Stimulated activated CD4-positive, alpha-beta T cell treated with anti-CD3 and anti-CD28 coated beads, Interleukin-4, amount 100 ng/mL, for 1 hour (primary cell): ENCODE data around the gene COX4I2.

Experiments used
- DNase-seq: peaks from one replicate; pipeline ENCODE4 v3.0.0-alpha.2; 2020

Gene COX4I2

DNA sequence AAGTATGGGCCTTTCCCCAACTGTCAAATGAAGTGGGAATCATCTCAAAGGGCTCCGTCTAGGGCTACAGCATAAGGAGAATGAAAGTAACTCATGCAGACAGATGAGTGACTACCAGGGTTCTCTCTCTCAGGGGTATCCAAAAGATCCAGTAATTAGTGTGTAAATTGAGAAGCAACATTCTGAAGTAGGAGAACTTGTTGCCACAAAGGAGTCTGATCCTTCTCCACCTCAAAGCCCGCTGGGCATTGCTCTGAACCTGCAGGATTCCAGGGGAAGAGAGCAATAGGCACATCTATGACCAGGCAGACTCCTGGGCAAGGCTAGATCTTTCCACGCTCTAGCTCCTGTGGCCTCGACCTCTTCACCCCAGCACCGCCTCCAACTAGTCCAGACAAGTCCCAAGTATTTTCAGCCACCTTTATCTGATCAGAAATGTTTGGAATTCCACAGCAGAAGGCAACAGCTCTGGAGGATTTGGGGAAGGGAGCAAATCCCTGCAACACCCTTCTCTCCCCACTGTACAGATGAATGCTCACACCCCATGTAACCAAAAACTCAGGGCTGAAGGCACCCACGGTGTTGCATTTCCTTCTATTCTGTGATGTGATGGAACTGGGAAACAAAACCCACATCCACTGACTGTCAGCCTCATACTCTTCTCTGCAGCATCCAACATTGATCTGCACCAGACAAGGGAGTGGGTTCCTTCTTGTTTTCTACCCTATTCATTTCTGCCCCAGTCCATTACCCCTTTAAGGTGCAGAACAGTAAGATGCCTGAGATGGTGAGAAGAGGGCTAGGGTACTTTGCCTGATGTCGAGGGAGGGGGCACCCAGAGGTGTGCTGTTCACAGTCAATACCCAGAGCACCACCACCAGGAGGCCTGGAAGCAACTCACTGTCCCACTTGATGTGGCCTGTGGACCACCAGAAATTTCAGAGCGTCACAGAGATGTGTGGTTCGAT is 41.0 kb downstream of the COX4I2 start:
- no peak for DNase-seq

DNA sequence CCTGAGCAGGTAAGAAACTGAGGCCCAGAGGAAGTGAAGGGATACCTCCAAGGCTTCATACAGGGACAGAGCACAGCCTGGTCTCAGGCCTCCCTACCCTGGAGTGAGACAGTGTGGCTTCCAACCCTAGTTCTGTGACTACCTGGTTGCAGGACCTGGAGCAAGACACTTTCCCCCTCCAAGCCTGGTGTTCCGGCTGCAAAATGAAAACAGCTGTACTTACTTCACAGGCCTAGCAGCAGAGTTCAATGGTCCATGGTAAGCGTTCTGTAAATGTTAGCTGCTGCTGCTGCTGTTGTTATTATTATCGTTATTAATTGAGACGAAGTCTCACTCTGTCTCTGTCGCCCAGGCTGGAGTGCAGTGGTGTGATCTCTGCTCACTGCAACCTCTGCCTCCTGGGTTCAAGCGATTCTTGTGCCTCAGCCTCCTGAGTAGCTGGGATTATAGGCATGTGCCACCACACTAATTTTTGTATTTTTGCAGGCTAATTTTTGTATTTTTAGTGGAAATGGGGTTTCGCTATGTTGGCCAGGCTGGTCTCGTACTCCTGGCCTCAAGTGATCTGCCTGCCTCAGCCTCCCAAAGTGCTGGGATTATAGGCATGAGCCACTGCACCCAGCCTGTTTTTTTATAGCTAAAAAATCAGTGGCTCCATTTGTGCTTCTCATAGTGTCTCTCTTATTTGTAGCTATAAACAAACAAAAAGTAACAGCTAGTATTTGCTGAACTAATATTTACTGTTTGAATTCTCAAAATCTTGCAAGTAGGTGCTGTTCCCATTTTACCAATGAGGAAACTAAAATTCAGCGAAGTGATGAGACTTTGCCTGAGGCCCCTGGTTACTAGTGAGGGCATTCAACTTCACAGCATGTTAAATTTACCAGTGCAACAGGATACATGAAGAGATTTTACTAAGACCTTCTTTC is 41.9 kb downstream of the COX4I2 start:
- no peak for DNase-seq

DNA sequence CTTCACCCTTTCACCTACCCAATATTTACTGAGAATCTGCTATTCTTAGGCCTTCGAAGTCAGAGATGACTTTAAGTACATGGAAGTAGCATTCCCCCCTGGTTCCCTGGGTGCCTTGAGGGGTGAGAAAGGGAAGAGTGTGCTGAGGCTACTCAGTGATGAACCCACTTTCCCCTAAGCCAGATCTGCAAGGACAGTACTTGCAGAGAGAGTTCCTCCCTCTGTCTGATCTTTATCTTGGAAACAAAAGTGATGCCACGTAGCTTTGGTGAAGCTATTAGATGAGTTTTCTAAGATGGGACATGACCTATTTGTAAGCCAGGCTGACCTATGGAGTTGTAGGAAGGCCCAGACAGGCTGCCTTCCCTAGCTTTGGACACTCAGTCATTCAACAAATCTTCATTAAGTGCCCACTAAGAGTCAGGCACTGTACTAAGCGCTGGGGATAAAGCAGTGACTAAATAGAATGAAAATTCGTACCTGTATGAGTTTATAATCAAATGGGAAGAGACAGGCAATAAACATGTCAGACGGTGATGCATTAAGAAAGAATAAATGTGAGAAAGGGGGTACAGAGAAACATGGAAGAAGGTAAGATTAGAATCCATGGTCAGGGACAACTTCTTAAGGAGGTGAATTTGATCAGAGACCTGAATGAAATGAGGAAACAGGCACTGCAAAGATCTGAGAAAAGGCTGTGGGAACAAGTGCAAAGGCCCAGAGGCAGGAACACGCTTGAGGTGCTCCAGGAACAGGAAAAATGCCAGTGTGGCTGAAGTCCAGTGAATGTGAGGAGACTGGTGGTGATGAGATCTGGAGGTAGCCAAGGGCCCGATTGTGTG is 42.8 kb downstream of the COX4I2 start:
- no peak for DNase-seq

DNA sequence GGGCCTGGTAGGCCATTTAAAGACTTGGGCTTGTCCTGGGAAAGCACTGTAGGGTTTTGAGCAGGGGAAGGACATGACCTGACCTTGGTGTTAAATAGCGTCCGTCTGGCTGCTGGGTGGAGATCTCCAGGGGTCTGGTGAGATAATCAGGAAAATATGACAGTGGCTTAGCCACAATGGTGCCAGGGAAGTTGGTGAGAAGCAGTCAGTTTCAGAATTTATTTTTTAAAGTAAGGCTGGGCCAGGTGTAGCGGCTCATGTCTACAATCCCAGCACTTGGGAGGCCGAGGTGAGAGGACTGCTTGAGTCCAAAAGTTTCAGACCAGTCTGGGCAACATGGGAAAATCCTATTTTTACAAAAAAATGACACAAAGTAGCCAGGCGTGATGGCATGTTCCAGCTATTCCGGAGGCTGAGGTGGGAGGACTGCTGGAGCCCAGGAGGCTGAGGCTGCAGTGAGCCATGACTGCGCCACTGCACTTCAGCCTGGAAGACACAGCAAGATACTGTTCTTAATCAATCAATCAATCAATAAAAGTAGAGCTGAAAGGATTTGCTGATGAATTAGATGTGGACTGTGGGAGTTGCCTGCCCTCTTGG is 43.5 kb downstream of the COX4I2 start:
- DNase-seq, result no peak

DNA sequence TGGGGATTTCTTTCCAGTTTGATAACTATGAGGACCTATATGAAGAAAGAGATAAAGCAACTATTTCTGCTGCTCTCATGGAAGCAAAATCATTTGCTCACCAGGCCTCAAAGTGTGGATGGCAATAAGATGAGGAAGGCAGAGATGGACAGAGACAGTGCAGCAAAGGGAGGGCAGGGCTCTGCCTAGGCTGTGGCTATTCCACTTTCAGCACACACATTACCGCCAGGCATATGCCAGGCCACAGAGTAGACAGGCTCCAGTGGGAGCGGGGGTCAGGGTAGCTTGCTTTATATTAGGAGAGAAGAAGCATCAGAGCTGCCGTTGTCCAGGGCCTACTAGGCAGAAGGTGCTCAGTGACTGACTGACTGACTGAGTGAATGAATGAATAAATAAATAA is 44.1 kb downstream of the COX4I2 start:
- DNase-seq, result no peak

DNA sequence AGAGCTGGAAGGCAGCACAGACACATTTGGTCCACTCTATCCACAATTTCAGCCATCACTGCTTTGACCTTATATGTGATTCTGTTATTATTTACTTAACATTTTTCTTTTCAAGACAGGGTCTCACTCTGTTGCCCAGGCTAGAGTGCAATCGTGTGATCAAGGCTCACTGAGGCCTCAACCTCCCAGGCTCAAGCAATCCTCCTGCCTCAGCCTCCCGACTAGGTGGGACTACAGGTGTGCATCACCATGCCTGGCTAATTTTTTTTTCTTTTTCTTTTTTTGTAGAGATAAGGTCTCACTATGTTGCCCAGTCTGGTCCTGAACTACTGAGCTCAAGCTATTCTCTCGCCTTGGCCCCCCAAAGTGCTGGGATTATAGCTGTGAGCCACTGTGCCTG is 44.6 kb downstream of the COX4I2 start:
- DNase-seq, result no peak

DNA sequence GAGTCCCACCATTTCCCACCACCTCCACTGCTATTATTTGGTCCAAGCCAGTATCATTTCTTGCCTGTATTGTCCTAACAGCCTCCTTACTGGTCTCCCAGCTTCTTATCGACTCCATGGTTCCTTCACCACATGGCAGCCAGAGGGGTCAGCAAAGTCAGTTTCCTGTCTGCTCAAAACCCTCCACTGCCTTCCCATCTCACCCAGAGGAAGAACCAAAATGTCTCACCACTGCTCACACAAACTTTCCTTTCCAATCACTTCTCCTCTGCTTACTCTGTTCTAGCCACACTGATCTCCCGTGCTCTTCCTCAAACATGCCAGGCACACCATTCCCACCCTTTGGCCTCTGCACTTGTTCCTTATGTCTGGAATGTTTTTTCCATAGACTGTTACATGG is 45.2 kb downstream of the COX4I2 start:
- DNase-seq, result no peak

DNA sequence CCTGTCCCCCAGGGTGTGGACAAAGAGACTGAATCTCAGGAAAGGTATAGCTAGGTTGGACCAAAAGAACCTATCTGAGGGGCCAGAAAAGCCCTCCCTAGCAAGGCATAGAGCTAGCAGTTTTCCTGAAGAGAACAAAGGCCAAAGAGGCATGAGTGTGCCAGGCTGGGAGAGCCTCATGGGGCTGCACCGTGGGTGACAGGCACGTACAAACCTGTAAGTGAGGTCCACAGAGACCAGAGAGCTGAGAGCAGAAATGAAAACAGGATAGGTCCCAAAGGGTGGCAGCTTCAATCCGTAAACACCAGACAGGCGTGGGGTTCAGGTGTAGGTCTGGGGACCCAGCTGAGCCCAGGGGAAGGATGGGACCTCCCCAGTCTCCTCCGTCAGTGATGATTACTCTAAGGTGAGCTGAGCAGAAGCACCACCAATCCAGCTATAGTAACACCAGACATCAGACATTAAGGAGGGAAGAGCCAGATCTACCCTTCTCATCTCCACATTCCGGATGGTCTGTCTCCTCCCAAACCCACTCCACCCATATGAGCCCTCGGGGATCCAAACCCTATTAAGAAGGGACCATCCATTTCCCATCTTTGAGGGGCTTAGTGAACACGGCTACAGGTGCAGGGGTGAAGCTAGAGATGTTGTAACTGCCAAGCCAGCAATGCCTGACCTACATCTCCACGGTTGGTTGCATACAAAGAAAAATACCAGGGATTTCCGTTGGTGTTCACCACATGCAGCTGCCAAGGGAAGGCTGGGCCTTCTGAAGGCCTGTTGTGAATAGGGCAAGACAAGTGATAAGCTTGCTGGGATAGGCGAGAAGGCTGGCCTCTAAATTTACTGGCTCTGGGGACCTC is 46.7 kb downstream of the COX4I2 start:
- no peak for DNase-seq

DNA sequence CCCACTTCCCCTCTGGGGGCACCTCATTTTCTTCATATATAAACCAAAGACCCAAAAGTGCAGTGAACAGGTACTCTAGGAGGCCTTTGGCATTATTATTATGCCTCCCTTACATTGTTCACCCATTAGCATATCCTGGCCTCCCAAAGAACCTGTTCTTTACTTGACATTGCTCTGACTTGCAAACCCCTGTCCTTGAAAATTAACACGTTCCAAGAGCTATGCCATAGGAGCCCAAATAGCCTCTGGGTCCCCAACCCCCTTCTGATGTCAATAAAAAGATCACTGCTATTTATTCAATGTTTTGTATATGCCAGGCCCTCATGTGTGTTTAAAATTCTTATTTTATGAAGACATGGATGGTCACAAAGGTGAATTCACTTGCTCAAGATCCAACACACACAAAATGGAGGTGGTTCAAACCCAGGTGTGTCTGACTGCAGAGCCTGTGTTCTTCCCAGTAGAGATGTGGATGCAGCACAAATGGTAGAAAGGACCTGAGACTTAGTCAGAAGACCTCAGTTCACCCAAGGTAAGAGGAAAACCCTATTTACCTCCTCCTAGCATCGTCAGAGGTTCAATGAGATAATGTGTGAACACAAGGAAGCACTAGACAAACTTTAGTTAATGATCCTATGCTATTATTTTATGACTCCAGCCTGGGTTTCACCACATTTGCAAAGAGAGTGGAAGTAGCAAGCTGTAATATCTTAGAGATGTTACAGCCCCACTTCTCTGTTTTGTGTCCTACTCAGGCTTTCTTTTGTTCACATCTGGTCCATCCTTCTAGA is 48.3 kb downstream of the COX4I2 start:
- no peak for DNase-seq

DNA sequence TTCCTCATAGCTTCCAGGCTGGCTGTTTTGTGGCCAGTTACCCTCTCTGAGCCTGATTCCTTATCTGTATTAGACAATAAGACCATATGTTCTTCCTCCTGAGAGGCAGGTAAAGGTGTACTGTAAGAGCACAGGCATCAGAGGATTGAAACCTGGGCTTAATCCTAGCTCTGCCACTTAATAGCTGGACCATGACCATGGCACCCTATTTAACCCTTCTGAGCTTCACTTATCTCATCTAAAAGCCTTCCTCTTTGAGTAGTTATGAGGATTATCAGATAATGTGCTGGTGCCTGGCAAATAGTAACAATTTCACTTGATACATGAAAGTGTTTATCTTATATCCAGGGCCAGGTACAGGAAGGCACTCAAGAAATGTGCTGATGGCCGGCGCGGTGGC is 50.1 kb downstream of the COX4I2 start:
- no peak for DNase-seq

DNA sequence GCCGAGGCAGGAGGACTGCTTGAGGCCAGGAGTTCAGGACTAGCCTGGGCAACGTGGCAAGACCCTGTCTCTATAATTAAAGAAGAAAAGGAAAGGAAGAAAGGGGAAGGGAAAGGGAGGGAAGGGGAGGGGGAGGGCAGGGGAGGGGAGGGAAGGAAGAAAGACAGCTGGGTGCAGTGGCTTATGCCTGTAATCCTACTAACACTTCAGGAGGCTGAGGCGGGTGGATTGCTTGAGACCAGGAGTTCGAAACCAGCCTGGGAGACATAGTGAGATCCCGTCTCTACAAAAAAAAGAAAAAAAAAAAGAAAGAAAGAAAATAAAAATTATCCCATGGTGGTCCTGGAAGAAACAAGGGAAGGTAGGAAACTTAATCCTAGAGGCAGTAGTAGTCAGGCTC is 51.4 kb downstream of the COX4I2 start:
- no peak for DNase-seq

DNA sequence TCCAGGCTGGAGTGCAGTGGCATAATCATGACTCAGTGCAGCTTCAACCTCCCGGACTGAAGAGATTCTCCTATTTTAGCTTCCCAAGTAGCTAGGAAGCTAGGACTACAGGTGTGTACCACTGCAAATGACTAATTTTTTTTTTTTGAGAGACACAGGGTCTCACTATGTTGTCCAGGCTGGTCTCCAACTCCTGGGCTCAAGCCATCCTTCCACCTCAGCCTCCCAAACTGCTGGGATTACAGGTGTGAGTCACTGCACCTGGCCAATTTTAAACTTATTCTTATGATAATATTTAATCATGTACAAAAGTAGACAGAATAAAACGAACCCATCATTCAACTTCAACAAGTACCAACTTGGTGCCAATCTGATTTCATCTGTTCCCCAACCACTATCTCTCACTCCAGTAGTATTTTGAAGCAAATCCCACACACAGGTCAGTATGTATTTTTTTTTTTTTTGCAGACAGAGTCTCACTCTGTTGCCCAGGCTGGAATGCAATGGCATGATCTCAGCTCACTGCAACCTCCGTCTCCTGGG is 52.5 kb downstream of the COX4I2 start:
- DNase-seq, result no peak

DNA sequence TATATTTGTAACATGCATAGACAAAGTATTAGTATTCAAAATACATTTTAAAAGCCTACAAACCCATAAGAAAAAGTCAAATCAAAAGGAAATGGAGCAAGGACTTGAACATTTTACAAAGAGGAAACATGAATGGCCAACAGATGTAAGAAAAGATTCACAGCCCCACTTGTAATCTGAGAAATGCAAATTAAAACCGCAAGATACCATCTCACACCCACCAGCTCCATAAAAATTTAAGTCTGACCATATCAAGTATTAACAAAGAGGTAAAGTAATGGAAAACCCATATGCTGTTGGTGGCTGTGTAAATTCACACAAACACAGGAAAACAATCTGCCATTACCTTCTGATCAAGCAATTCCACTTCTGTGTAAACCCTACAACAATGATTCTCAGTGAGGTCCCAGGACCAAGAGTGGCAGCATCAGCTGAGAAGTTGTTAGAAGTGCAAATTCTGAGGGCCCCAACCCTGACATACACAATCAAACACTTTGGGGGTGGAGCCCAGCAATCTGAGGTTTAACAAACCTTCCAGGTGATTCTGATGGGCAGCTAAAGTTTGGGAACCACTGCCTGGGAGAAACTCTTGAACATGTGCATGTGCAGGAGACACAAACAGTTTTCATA is 54.0 kb downstream of the COX4I2 start:
- DNase-seq, result no peak

DNA sequence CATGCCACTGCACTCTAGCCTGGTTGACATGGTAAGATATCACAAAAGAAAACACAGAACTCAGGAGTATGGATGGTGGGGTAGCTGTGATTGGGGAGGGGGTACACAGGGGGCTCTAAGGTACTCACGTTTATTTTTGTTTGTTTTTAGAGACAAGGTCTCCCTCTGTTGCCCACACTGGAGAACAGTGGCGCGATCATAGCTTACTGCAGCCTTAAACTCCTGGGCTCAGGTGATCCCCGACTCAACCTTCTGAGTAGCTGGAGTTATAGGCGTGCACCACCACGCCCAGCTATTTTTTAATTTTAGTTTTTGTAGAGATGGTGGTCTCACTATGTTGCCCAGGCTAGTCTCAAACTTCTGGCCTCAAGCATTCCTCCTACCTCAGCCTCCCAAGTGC is 55.7 kb downstream of the COX4I2 start:
- DNase-seq, result no peak

DNA sequence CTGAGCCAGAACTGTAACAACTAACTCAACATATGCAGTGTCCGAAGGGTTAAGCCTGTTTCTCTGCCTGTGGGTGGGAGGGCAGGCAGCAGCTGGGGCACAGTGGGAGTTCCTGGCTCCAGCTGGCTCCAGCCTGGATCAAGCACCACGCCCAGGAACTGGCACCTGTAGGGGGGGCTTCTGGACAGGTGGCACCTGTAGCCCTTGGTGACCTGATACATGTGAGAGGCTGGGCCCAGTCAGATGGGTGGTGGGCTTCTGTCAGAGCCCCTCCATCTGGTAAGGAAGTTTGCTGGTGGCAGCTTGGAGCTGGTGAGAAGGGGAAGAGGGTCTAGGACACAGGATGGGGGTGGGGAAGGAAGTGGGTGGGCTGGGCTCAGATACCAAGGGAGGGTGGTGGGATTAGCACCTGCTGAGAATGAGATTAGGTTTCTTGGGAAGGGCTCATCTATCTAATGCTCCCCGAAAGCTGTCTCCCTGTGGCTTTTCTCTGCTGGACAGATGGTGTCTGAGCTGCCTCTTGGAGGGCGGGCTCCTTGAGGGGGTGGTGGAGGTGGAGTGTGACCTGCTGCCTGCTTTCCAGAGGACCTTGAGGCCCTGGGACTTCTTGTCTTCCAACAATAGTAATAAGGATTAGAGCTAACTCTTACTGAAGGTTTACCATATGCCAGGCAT is 56.4 kb downstream of the COX4I2 start:
- no peak for DNase-seq
